Motor neuron (in vitro differentiated cells): ENCODE data around the gene EMCN. TPM values are rescaled to one million over a fixed set of nuclear protein-coding genes. Genes with fewer than 3 reads are reported as not detected.
A peak's percentile ranks its signal among the peaks of the same experiment; 100 is the strongest.
"Not testable (repeated sequence)": the region's sequence is repeated elsewhere in the genome, so short reads cannot be mapped to it uniquely, and the experiment has no call there.

Source experiments
- ATAC-seq, 8 experiments: fragments of 200-7000 bp; cut with Tn5 transposase; replicated peaks in 6 of 8; 2 replicates each; pipeline ENCODE4 v1.8.0; 2021; ENCODE audit warnings: mild to moderate bottlenecking in 8 of 8, moderate library complexity in 8 of 8
- H3K27ac ChIP-seq, 2 donors: fragments of 250-450 bp; sonication (Bioruptor Pico); 2 replicates each; pipeline ENCODE4 v1.9.0; 2021; ENCODE audit warnings: antibody characterized with exemption in 2 of 2, mild to moderate bottlenecking in 2 of 2, moderate library complexity in 1 of 2
- H3K4me1 ChIP-seq, 2 donors: fragments of 250-450 bp; sonication (Bioruptor Pico); replicated peaks in 1 of 2; 2 replicates each; pipeline ENCODE4 v1.6.1; 2021; ENCODE audit warnings: antibody characterized with exemption in 2 of 2, mild to moderate bottlenecking in 2 of 2, moderate library complexity in 1 of 2
- H3K4me3 ChIP-seq, 5 donors: fragments of 250-450 bp; sonication (Bioruptor Pico); 2 replicates each; pipeline ENCODE4 v1.9.0; 2021; ENCODE audit warnings: antibody characterized with exemption in 5 of 5, mild to moderate bottlenecking in 5 of 5, moderate library complexity in 4 of 5
- WGBS, 10 experiments: fragments of 450-650 bp; shearing (Covaris generic); methylation state at CpG; one replicate each; pipeline ENCODE4 v1.0.0; 2022; 5-methylcytosine and 5-hydroxymethylcytosine counted together
- in situ Hi-C, 9 experiments: fragments of 400-800 bp; cut with MboI; loops; one replicate each; pipeline ENCODE4 v1.15.0; 2021; ENCODE audit warnings: low sequenced_read_pairs in 9 of 9, low pct_unique_long_range_greater_than_20kb in 2 of 9; ENCODE audit not compliant: unreplicated experiment in 9 of 9
- total RNA-seq, 8 experiments: library from RNA; unstranded; fragments of 300-600 nt; gene quantifications; 2 replicates each; pipeline versions ENCODE4 v1.2.3 to v1.2.4, GENCODE V29; 2022

EMCN gene, protein sequence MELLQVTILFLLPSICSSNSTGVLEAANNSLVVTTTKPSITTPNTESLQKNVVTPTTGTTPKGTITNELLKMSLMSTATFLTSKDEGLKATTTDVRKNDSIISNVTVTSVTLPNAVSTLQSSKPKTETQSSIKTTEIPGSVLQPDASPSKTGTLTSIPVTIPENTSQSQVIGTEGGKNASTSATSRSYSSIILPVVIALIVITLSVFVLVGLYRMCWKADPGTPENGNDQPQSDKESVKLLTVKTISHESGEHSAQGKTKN
- total RNA-seq, result 1 to 10 TPM in 1 of 8 experiments, under 1 TPM in 5, not detected in 2; 0.05 to 3.1 (median 0.19) TPM

GRCh38 chr4:100517864-100518341 lies at the start of gene EMCN:
TSS of gene EMCN (minus strand) at chr4:100518022. CDS start at chr4:100517914, 108 bp downstream.
- ATAC-seq, result peak in 2 of 8 experiments; percentile 25 to 26
- Histone ChIP-seq H3K27ac (no peak within 1 kb of the TSS), H3K4me3 (no peak within 1 kb of the TSS), H3K4me1 (peaks cover 0 to 3% of the 10 kb centered on the region in 2 donors)
- in situ Hi-C loops, result no loop called here
- whole genome bisulfite sequencing, 10 experiments, result 0 to 60% (median 36%) methylated on average over 1 to 3 of the region's 3 CpGs; no CpG with 5 or more reads in 2 of the 10 experiments

DNA sequence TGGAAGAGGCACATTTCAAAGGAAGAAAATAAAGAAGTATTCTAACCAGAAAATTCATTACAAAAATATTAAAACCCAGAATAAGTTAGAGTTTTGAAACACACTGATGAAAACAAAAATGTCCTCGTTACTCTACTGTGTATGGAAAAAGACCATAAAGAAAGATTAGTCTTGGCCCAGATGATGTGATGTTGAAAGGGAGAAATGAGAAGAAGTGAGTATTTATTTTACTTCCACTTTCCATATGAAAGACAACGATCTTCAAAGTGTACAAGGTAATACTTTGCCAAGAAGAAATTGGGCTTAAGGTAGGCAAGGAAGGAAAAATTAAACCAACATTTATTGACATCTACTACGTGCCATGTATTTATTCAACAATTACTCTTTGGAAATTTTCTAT lies 48.6 kb upstream of the EMCN start:
- Histone ChIP-seq H3K4me3 (no peak overlapping the region), H3K4me1 (no peaks in the 10 kb centered on the region), H3K27ac (no peak overlapping the region)
- 46 to 95% (median 80%) methylated on average over 2 to 3 of the region's 3 CpGs; no CpG with 5 or more reads in 1 of the 10 experiments for WGBS, 10 experiments
- in situ Hi-C loops, result no loop called here
- ATAC-seq, result no peak

DNA sequence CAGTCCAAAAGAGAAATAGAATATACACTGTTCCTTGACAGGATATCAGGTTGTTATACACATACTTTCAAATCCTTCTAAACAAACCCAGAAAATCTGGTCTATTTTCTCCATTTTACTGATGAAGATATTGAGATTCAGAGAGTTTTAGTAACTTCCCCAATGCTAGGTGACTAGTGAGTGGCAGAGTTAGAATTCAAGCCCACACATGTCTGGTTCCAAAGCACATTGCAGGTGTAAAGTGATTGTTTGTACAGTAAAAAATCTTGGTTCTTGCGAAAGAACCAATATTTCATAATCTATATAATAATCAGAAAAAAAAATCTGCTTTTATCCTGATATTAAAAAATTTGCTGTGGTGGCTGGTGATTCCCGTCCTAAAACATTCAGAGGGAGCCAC lies 39.5 kb upstream of the EMCN start:
- H3K27ac ChIP-seq, result no peak overlapping the region
- in situ Hi-C loops, result no loop called here
- no peak overlapping the region for H3K4me3 ChIP-seq
- no peaks in the 10 kb centered on the region for H3K4me1 ChIP-seq
- WGBS, 10 experiments, result 33 to 100% (median 79%) methylated on average over 1 to 2 of the region's 2 CpGs
- no peak for ATAC-seq

DNA sequence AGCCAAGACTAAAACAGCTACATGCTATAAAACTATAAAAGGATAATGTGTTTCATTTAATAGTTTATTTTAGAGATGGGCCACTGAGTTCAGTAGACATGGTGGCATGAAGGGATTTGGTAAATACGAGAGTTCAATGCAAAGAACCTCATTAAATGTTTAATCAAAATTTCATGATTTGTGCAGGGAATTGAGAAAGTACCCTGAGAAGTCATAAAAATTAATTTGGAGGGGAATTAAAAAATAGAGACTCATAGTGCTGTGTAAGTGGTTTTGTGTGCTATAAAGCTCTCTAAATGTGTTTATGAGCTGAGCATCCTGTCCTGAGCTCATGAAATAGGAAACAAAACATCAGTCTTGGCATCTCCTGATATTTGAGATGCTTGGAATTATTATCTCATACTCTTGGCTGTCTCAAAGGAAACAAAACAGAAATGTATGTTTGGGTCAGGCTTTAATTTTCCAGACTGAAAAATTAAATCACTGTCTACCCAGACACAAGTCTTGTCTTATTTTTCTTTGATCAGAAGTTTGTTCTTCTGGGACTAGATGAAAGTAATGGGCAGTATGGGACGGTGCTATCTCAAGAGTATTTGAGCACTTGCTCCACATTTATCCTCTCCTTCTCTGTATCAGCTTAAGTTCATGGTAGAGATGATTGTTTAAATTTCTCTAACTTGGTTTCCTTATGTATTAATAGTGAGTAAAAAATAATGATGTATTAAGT lies 38.0 kb upstream of the EMCN start:
- ATAC-seq, result no peak
- Histone ChIP-seq H3K27ac (no peak overlapping the region), H3K4me3 (no peak overlapping the region), H3K4me1 (no peaks in the 10 kb centered on the region)
- WGBS, 10 experiments, result 0 to 89% (median 40%) methylated on average over 1 to 2 of the region's 2 CpGs; no CpG with 5 or more reads in 2 of the 10 experiments
- in situ Hi-C loops, result no loop called here

GRCh38 chr4:100548200-100548560 lies 30.4 kb upstream of the EMCN start:
- Histone ChIP-seq H3K27ac (no peak overlapping the region), H3K4me3 (no peak overlapping the region), H3K4me1 (no peaks in the 10 kb centered on the region)
- no peak for ATAC-seq
- in situ Hi-C loops, result no loop called here
- whole genome bisulfite sequencing, 10 experiments, result 20 to 100% (median 50%) methylated on average over 1 of the region's 1 CpG; no CpG with 5 or more reads in 7 of the 10 experiments

DNA sequence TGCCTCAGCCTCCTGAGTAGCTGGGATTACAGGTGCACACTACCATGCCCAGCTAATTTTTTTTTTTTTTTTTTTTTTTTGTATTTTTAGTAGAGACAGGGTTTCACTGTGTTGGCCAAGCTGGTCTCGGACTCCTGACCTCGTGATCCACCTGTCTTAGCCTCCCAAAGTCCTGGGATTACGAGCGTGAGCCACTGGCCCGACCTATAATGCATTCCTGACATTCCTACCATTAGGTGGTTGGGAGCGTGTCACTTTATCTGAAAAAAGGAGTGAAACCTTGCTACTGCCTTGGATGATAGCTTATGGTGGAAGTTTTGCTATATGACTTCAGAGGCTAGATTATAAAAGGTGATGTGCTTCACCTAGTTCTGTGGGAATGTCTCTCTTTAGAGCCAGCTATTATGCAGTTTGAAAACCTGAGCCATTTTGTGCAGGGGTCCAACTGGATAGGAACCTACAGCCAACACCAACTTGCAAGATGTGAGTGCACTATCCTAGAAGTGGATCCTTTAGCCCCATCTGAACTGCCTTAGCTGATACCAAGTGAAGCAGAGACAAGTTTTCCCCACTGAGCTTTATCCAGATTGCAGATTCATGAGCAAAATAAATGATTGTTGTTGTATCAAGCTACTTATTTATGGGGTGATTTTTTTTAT lies 29.8 kb upstream of the EMCN start:
- no peaks in the 10 kb centered on the region for H3K4me1 ChIP-seq
- WGBS, 10 experiments, result 58 to 86% (median 83%) methylated on average over 1 to 6 of the region's 6 CpGs; no CpG with 5 or more reads in 3 of the 10 experiments
- in situ Hi-C loops, result no loop called here
- no peak overlapping the region for H3K27ac ChIP-seq
- no peak for ATAC-seq
- no peak overlapping the region for H3K4me3 ChIP-seq

DNA sequence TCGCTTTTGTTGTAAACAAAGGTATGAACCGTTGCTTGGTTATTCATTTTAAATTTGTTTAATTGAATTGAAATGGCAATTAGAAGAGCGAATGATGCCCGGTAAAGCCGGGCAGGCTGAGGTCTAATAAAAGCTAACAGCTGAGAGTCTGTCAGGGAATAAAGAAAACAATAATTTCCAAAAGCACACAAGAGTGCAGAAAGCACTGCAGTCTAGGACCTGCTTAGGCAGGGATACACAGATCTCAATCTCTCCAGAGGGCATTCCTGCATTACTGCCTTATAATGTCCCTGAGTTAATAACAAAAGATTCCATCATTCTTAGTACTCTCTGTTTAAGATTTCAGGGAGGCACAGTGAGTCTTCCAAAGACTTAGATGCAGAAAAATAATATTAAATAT lies 27.6 kb upstream of the EMCN start:
- Histone ChIP-seq H3K4me3 (no peak overlapping the region), H3K4me1 (no peaks in the 10 kb centered on the region), H3K27ac (no peak overlapping the region)
- in situ Hi-C loops, result no loop called here
- ATAC-seq, result no peak
- 71 to 100% (median 86%) methylated on average over 1 to 5 of the region's 5 CpGs; no CpG with 5 or more reads in 3 of the 10 experiments for WGBS, 10 experiments

GRCh38 chr4:100540131-100540530 lies 22.3 kb upstream of the EMCN start:
- ATAC-seq, result no peak
- in situ Hi-C loops, result no loop called here
- Histone ChIP-seq H3K4me3 (no peak overlapping the region), H3K27ac (no peak overlapping the region), H3K4me1 (no peaks in the 10 kb centered on the region)

- Histone ChIP-seq H3K27ac (no peak overlapping the region), H3K4me1 (no peaks in the 10 kb centered on the region), H3K4me3 (no peak overlapping the region)
- in situ Hi-C loops, result no loop called here
- WGBS, 10 experiments, result 50 to 92% (median 74%) methylated on average over 3 to 4 of the region's 4 CpGs; no CpG with 5 or more reads in 1 of the 10 experiments
- ATAC-seq, result no peak
Measured at GRCh38 chr4:100539706-100540105, 21.9 kb upstream of the EMCN start.

DNA sequence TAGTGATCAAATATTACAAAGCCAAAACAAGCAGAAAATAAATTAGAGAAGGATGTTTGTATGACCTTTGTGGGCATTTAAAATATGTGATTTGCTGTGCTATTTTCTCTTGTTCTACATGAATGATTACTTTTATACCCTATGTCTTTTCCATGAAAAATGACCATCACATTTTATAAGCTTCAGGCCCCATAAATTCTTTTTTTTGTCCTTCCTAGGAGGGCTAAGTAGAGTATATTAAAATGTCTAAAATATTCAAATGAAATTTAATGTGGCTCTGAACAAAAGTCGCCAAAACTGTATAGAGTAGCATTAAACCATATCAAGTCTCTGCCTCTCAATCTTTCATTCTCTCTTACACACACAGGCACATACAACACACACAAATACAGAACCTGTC lies 15.9 kb upstream of the EMCN start:
- 50 to 100% (median 78%) methylated on average over 1 of the region's 1 CpG; no CpG with 5 or more reads in 2 of the 10 experiments for WGBS, 10 experiments
- in situ Hi-C loops, result no loop called here
- Histone ChIP-seq H3K4me1 (peaks cover 0 to 3% of the 10 kb centered on the region in 2 donors), H3K27ac (no peak overlapping the region), H3K4me3 (no peak overlapping the region)
- ATAC-seq, result no peak

DNA sequence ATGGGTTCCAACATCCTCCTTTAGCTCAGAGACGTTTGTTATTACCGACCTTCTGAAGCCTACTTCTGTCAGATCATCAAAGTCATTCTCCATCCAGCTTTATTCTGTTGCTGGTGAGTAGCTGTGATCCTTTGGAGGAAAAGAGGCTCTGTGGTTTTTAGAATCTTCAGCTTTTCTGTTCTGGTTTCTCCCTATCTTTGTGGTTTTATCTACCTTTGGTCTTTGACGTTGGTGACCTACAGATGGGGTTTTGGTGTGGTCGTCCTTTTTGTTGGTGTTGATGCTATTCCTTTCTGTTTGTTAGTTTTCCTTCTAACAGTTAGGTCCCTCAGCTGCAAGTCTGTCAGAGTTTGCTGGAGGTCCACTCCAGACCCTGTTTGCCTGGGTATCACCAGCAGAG lies 12.3 kb upstream of the EMCN start:
- H3K27ac ChIP-seq, in situ Hi-C loops, ATAC-seq, H3K4me1 ChIP-seq, H3K4me3 ChIP-seq: not testable (repeated sequence)
- WGBS, 10 experiments, result 67 to 94% (median 84%) methylated on average over 2 to 4 of the region's 4 CpGs; no CpG with 5 or more reads in 2 of the 10 experiments

DNA sequence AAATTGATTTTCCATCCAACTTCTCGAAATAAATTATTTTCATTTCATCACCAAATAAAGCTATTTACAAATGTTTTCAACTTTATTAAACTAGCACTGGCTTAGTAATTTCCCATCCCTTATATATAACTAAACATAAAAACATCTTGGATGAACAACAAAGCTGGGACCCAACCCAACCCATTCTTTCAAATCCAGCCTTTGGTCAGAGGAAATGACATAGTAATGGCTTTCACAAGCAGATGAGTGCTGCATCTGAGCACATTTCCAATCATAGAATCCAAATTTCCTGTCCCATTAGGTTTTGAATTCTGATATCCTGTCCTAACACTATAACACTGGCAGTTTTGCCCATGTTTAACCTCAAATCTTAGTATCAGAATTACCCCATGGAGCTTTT lies 7.9 kb upstream of the EMCN start:
- H3K27ac ChIP-seq, result no peak overlapping the region
- in situ Hi-C loops, result no loop called here
- peak in 1 of 8 experiments; percentile 32 for ATAC-seq
- 0 to 100% (median 27%) methylated on average over 1 of the region's 1 CpG; no CpG with 5 or more reads in 1 of the 10 experiments for WGBS, 10 experiments
- no peak overlapping the region for H3K4me3 ChIP-seq
- no peaks in the 10 kb centered on the region for H3K4me1 ChIP-seq

- H3K4me3 ChIP-seq, result no peak overlapping the region
- ATAC-seq, result peak in 2 of 8 experiments; percentile 72 to 76
- H3K27ac ChIP-seq, result no peak overlapping the region
- WGBS, 10 experiments, result 0 to 100% (median 70%) methylated on average over 1 to 2 of the region's 2 CpGs
- H3K4me1 ChIP-seq, result peaks cover 0 to 3% of the 10 kb centered on the region in 2 donors
- in situ Hi-C loops, result no loop called here
Measured at GRCh38 chr4:100519205-100519604, 1.4 kb upstream of the EMCN start.
